Suprapubic skin (tissue), 4 donors: ENCODE data around the gene EMC1. TPM values are rescaled to one million over a fixed set of nuclear protein-coding genes. Genes with fewer than 3 reads are reported as not detected.
"Not testable (repeated sequence)": the region's sequence is repeated elsewhere in the genome, so short reads cannot be mapped to it uniquely, and the experiment has no call there.

Experiments
- DNase-seq, 2 donors: peaks; one replicate each; pipeline ENCODE4 v3.0.0-alpha.2; 2019; ENCODE audit warnings: low spot score in 2 of 2
- H3K27ac ChIP-seq: fragments of 200-600 bp; sonication (generic); one replicate; pipeline ENCODE4 v1.5.1; 2019
- H3K27me3 ChIP-seq: fragments of 200-600 bp; sonication (generic); one replicate; pipeline ENCODE4 v1.5.1; 2019
- H3K36me3 ChIP-seq: fragments of 200-600 bp; sonication (generic); one replicate; pipeline ENCODE4 v1.5.1; 2019
- H3K4me1 ChIP-seq: fragments of 200-600 bp; sonication (generic); one replicate; pipeline ENCODE4 v1.5.1; 2019
- H3K4me3 ChIP-seq: fragments of 200-600 bp; sonication (generic); one replicate; pipeline ENCODE4 v1.5.1; 2019; ENCODE audit warnings: mild to moderate bottlenecking
- H3K9me3 ChIP-seq: fragments of 200-600 bp; sonication (generic); one replicate; pipeline ENCODE4 v1.5.1; 2019
- EP300 ChIP-seq: sonication (generic); formaldehyde crosslinking; IDR thresholded peaks from one replicate; pipeline ENCODE4 v1.6.1; 2017; ENCODE audit warnings: antibody characterized with exemption
- POLR2A ChIP-seq, 2 donors: fragments of 450-650 bp; IDR thresholded peaks; one replicate each; pipeline ENCODE4 v1.6.1; 2017; ENCODE audit warnings: antibody characterized with exemption in 2 of 2, mild to moderate bottlenecking in 2 of 2, moderate library complexity in 2 of 2
- POLR2AphosphoS5 ChIP-seq, 3 donors: sonication (generic); formaldehyde crosslinking; IDR thresholded peaks; one replicate each; pipeline ENCODE4 v1.6.1; 2017; ENCODE audit warnings: antibody characterized with exemption in 3 of 3
- WGBS: methylation state at CpG from one replicate; pipeline ENCODE4 v1.1.5; 2018; 5-methylcytosine and 5-hydroxymethylcytosine counted together
- total RNA-seq, 4 donors: library from RNA; depleted of rRNA; stranded (reverse); fragments of >200 nt; gene quantifications; one replicate each; pipeline ENCODE4 v1.1.0, GENCODE V29; 2016
- TF ChIP-seq, protein P1 (sequence below), 2 donors: fragments of 200-600 bp in 1 of 2; fragments of 450-650 bp in 1 of 2; sonication (generic) in 1 of 2; IDR thresholded peaks; one replicate each; pipeline ENCODE4 v1.5.1; 2016 to 2019; ENCODE audit warnings: antibody characterized with exemption in 2 of 2, mild to moderate bottlenecking in 1 of 2, moderate library complexity in 1 of 2

EMC1 gene
- total RNA-seq, 4 donors from 2014 or later, result 33.5 to 83.4 (median 48.9) TPM

DNA sequence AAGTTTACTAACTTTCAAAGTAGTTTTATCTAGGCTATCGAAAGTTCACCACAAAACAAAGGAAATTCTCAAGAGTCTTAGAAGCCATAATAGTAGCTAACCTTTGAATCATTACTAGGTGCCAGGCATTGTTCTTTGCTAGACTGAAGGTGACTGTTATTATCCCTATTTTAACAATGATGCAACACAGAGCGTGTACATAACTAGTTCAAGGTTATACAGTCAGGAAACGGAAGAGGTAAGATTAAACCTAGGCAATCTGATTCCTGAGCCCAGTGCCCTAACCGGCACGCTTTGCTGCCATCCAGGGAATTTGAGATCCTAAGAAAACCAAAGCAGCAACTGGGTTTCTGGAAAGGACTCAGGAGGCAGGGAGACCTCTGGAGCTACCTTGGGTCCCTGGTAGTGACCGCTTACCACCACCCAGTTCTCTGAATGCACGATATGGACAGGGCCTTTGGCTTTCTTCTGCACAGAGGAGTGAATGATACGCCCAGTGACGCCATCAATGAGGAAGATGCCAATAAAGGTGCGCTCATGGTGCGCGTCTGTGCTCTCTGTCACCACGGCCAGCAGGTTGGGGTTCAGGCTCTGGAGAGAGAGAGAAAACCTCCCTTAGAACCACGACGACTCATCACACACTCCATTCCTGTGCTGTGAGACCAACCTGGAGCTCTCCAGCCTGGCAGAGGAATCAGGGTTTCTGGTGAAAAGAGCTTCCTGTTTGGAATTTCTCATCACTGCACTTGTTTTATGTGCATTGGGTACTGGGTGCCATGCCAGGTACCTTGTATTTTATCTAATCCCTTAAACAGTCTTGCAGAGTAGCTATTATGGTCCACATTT lies 28.1 kb downstream of the EMC1 start:
- WGBS, result 89% methylated on average over 13 of the region's 15 CpGs
- H3K36me3 ChIP-seq, result peaks cover 100% of the 10 kb centered on the region
- H3K9me3 ChIP-seq, result no peaks in the 10 kb centered on the region
- H3K27me3 ChIP-seq, result no peaks in the 10 kb centered on the region
- no peak for DNase-seq
- TF ChIP-seq POLR2A (IDR thresholded peaks at IDR 0.05) (no peak), EP300 (no peak), POLR2AphosphoS5 (IDR thresholded peaks at IDR 0.05) (no peak)
- TF ChIP-seq, protein P1, sequence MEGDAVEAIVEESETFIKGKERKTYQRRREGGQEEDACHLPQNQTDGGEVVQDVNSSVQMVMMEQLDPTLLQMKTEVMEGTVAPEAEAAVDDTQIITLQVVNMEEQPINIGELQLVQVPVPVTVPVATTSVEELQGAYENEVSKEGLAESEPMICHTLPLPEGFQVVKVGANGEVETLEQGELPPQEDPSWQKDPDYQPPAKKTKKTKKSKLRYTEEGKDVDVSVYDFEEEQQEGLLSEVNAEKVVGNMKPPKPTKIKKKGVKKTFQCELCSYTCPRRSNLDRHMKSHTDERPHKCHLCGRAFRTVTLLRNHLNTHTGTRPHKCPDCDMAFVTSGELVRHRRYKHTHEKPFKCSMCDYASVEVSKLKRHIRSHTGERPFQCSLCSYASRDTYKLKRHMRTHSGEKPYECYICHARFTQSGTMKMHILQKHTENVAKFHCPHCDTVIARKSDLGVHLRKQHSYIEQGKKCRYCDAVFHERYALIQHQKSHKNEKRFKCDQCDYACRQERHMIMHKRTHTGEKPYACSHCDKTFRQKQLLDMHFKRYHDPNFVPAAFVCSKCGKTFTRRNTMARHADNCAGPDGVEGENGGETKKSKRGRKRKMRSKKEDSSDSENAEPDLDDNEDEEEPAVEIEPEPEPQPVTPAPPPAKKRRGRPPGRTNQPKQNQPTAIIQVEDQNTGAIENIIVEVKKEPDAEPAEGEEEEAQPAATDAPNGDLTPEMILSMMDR (IDR thresholded peaks at IDR 0.05), result no peak
- H3K4me3 ChIP-seq, result no peak overlapping the region
- H3K27ac ChIP-seq, result no peak overlapping the region
- H3K4me1 ChIP-seq, result no peaks in the 10 kb centered on the region

DNA sequence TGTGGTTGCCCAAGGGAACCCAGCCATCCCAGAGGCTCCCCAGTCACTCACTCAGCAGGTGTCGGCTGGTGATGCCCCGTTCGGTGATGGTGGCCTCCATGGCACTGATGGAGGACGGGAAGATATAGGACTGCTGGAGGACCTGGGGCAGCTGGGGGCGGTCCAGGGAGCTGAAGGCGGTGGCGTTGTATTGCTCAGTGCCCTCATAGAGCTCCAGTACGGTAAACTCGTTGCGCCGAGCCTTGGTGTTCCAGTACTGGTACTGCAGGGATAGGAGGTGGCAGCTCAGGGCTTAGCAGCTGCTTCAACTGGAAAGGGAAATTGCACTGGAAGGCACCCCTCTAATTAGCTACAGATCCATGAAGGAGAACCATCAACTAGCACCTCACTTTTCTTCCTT lies 28.8 kb downstream of the EMC1 start:
- Histone ChIP-seq H3K4me1 (no peaks in the 10 kb centered on the region), H3K4me3 (no peak overlapping the region), H3K27ac (no peak overlapping the region), H3K36me3 (peaks cover 99% of the 10 kb centered on the region), H3K27me3 (no peaks in the 10 kb centered on the region), H3K9me3 (no peaks in the 10 kb centered on the region)
- TF ChIP-seq POLR2AphosphoS5 (IDR thresholded peaks at IDR 0.05) (no peak), POLR2A (IDR thresholded peaks at IDR 0.05) (no peak), EP300 (no peak)
- TF ChIP-seq, protein P1 (IDR thresholded peaks at IDR 0.05), result no peak
- DNase-seq, result no peak
- 97% methylated on average over 10 of the region's 11 CpGs for WGBS

DNA sequence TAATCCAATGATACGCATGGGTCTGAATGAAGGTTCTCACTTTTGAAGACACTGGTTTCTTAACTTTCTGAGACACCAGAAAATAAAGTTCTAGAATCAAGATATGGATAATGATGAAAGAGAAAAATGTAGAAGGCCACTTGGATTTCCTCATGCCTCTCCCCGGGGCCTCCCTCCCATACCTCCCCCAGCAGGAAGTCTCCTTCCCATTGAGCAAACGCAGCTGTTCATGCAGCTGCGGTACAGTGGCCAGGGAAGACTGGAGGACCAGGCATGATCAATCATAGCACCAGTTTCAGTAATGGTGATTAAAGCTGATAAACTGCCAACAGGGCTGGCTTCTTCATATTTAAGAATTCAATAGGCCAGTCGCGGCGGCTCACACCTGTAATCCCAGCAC lies 30.3 kb downstream of the EMC1 start:
- no peak overlapping the region for H3K27ac ChIP-seq
- 87% methylated on average over 7 of the region's 7 CpGs for WGBS

DNA sequence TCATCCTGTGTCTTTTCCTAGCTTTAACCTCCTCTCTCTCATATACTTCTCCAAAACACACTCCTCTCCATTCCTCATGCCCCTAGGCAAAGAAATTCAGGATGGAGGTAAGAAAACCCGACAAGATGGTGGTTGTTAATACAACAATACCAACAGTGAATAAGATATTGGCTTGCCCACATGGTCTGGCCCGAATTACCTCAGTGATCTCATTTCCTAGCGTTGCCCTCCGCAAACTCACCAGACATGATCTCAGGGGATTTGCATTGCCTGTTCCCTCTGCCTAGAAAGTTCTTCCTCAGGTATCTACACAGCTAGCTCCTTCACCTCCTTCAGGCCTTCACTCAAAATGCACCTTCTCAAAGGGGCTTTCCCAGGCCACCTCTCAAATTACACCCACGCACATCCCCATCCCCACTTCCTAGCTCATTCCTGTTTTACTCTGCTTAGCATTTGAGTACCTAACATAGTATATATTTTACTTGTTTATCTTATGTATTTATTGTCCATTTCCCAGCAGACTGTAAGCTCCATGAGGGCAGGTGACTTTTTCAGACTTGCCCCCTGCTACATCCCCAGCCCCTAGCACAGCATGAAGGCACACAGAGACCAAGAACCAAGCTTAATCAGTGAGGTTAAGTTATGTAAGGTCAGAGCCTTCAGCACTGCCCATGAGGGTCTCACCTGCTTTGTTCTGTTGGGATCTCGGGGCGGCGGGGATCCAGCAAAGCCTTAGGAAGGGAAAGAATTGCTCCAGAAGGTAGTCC lies 31.1 kb downstream of the EMC1 start:
- no peaks in the 10 kb centered on the region for H3K27me3 ChIP-seq
- H3K4me3 ChIP-seq, result no peak overlapping the region
- H3K36me3 ChIP-seq, result peaks cover 91% of the 10 kb centered on the region
- no peak overlapping the region for H3K27ac ChIP-seq
- H3K4me1 ChIP-seq, result no peaks in the 10 kb centered on the region
- TF ChIP-seq, protein P1 (IDR thresholded peaks at IDR 0.05), result no peak
- TF ChIP-seq POLR2A (IDR thresholded peaks at IDR 0.05) (no peak), EP300 (no peak), POLR2AphosphoS5 (IDR thresholded peaks at IDR 0.05) (no peak)
- 89% methylated on average over 8 of the region's 8 CpGs for WGBS
- no peaks in the 10 kb centered on the region for H3K9me3 ChIP-seq
- no peak for DNase-seq

More for the DNA sequence above, 30.3 kb downstream of the EMC1 start:
- no peaks in the 10 kb centered on the region for H3K9me3 ChIP-seq
- no peaks in the 10 kb centered on the region for H3K4me1 ChIP-seq
- H3K4me3 ChIP-seq, result no peak overlapping the region
- no peak for TF ChIP-seq EP300
- no peak for TF ChIP-seq POLR2A (IDR thresholded peaks at IDR 0.05)
- TF ChIP-seq POLR2AphosphoS5 (IDR thresholded peaks at IDR 0.05), result no peak
- TF ChIP-seq, protein P1 (IDR thresholded peaks at IDR 0.05), result no peak
- no peak for DNase-seq
- no peaks in the 10 kb centered on the region for H3K27me3 ChIP-seq
- peaks cover 94% of the 10 kb centered on the region for H3K36me3 ChIP-seq

DNA sequence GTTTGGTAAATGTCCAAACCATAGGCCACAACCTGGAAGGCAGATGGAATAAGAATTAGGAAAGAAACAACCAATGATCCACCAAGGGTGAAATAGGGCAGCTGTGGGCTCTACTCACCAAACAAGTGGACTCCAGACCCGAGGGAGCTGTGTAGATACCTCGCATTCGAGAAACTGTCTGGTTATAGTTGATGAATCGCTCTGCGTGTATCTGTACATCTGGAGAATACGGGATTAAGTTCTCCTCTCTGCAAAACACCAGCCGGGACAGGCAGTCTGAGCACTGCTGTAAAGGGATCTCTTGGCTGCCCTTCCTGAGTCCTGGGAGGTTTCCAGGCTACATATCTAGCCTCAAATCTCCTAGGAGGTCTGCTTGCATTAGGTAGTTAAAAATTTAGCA lies 31.9 kb downstream of the EMC1 start:
- DNase-seq, result no peak
- TF ChIP-seq EP300 (no peak), POLR2A (IDR thresholded peaks at IDR 0.05) (no peak), POLR2AphosphoS5 (IDR thresholded peaks at IDR 0.05) (no peak)
- TF ChIP-seq, protein P1 (IDR thresholded peaks at IDR 0.05), result no peak
- H3K4me1 ChIP-seq, result no peaks in the 10 kb centered on the region
- no peak overlapping the region for H3K27ac ChIP-seq
- no peak overlapping the region for H3K4me3 ChIP-seq
- no peaks in the 10 kb centered on the region for H3K9me3 ChIP-seq
- no peaks in the 10 kb centered on the region for H3K27me3 ChIP-seq
- peaks cover 86% of the 10 kb centered on the region for H3K36me3 ChIP-seq
- 84% methylated on average over 7 of the region's 7 CpGs for WGBS

DNA sequence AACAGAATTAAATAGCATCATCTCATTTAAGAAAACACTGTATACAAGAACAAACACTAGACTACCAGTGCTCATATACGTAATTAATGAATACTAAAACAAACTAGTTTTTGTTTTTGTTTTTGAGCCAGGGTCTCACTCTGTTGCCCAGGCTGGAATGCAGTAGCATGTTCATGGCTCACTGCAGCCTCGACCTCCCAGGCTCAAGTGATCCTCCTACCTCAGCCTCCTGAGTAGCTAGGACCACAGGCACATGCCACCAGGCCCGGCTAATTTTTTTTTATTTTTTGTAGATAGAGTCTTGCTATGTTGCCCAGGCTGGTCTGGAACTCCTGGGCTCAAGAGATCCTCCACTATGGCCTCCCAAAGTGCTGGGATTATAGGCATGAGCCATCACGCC lies 34.7 kb downstream of the EMC1 start:
- H3K36me3 ChIP-seq, result peaks cover 67% of the 10 kb centered on the region
- H3K27ac ChIP-seq, H3K4me3 ChIP-seq, DNase-seq, H3K4me1 ChIP-seq, H3K27me3 ChIP-seq, H3K9me3 ChIP-seq: not testable (repeated sequence)
- 96% methylated on average over 4 of the region's 4 CpGs for WGBS
